Activated T-cell treated with anti-CD3 and anti-CD28 coated beads, Interleukin-2, amount 50 U/mL, for 72 hours (primary cell): Measurements from ENCODE around the gene ZC3HAV1L. TPM values are rescaled to one million over a fixed set of nuclear protein-coding genes. Genes with fewer than 3 reads are reported as not detected.
"Not testable (repeated sequence)": the region's sequence is repeated elsewhere in the genome, so short reads cannot be mapped to it uniquely, and the experiment has no call there.

Source experiments
- ATAC-seq, 2 donors: fragments of 150-1000 bp; cut with Tn5 transposase; replicated peaks in 1 of 2; 2 replicates each; pipeline ENCODE4 v1.10.0; 2021; ENCODE audit warnings: moderate library complexity in 2 of 2, mild to moderate bottlenecking in 1 of 2
- DNase-seq, 2 donors: peaks; one replicate each; pipeline ENCODE4 v3.0.0; 2021 to 2022; ENCODE audit warnings: mixed read lengths in 1 of 2
- H3K27ac Mint-ChIP-seq: one replicate; pipeline ENCODE4 v1.8.0; 2022; ENCODE audit warnings: mild to moderate bottlenecking, moderate library complexity, mixed read lengths
- H3K27me3 Mint-ChIP-seq: one replicate; pipeline ENCODE4 v1.8.0; 2022; ENCODE audit warnings: low read depth, mixed read lengths
- H3K36me3 Mint-ChIP-seq, 2 donors: one replicate each; pipeline ENCODE4 v1.8.0; 2022; ENCODE audit warnings: mixed read lengths in 2 of 2, mild to moderate bottlenecking in 1 of 2; ENCODE audit not compliant: insufficient read depth in 2 of 2
- H3K4me1 Mint-ChIP-seq: one replicate; pipeline ENCODE4 v1.8.0; 2022; ENCODE audit warnings: low read depth, mixed read lengths
- H3K4me3 Mint-ChIP-seq, 2 donors: one replicate each; pipeline ENCODE4 v1.8.0; 2022; ENCODE audit warnings: mild to moderate bottlenecking in 2 of 2, mixed read lengths in 2 of 2, moderate library complexity in 2 of 2
- H3K9me3 Mint-ChIP-seq, 2 donors: one replicate each; pipeline ENCODE4 v1.8.0; 2022; ENCODE audit warnings: mixed read lengths in 2 of 2
- total RNA-seq, 2 donors: library from RNA; stranded (reverse); gene quantifications; one replicate each; pipeline ENCODE4 v1.2.3, GENCODE V29; 2022

The ZC3HAV1L gene
- total RNA-seq, 2 donors from 2014 or later, result 6.3 to 9.8 TPM

GRCh38 chr7:138981332-138982203 is 54.3 kb downstream of the ZC3HAV1L start, which contains the start of gene KIAA1549:
TSS of gene KIAA1549 (minus strand) at chr7:138981389. CDS start at chr7:138981269, 120 bp downstream.
- H3K36me3 Mint-ChIP-seq, result no peaks in the 10 kb centered on the region
- H3K9me3 Mint-ChIP-seq, result no peaks in the 10 kb centered on the region
- H3K27ac Mint-ChIP-seq, result peak within 1 kb of the TSS; percentile 58
- peak within 1 kb of the TSS; percentile 92 to 93 for H3K4me3 Mint-ChIP-seq
- peak; percentile 93 for ATAC-seq
- peaks cover 53% of the 10 kb centered on the region for H3K27me3 Mint-ChIP-seq
- peak; percentile 76 to 80 for DNase-seq
- peaks cover 22% of the 10 kb centered on the region for H3K4me1 Mint-ChIP-seq

GRCh38 chr7:138980563-138981291 is 55.1 kb downstream of the ZC3HAV1L start:
- peak in 1 of 2 donors; percentile 59 for ATAC-seq
- H3K9me3 Mint-ChIP-seq, result no peaks in the 10 kb centered on the region

GRCh38 chr7:138979988-138980562 is 55.8 kb downstream of the ZC3HAV1L start:
- ATAC-seq (no peak), DNase-seq (no peak)
- no peak overlapping the region for H3K27ac Mint-ChIP-seq
- H3K27me3 Mint-ChIP-seq, result peaks cover 56% of the 10 kb centered on the region
- H3K36me3 Mint-ChIP-seq, result no peaks in the 10 kb centered on the region
- H3K4me1 Mint-ChIP-seq, result peaks cover 22% of the 10 kb centered on the region
- no peaks in the 10 kb centered on the region for H3K9me3 Mint-ChIP-seq
- peak overlapping the region; percentile 92 to 93 for H3K4me3 Mint-ChIP-seq

More at GRCh38 chr7:138980563-138981291, 55.1 kb downstream of the ZC3HAV1L start:
- Mint-ChIP-seq H3K4me3 (peak overlapping the region; percentile 92 to 93), H3K4me1 (peaks cover 22% of the 10 kb centered on the region), H3K36me3 (no peaks in the 10 kb centered on the region), H3K27ac (peak overlapping the region; percentile 58), H3K27me3 (peaks cover 53% of the 10 kb centered on the region)
- peak; percentile 8 to 17 for DNase-seq

- peak in 1 of 2 donors; percentile 23 for ATAC-seq
Measured at GRCh38 chr7:138979226-138979979, 56.4 kb downstream of the ZC3HAV1L start.

GRCh38 chr7:138978541-138979184 is 57.2 kb downstream of the ZC3HAV1L start:
- H3K9me3 Mint-ChIP-seq, result no peaks in the 10 kb centered on the region
- H3K27ac Mint-ChIP-seq, result no peak overlapping the region
- H3K4me1 Mint-ChIP-seq, result peaks cover 22% of the 10 kb centered on the region
- H3K4me3 Mint-ChIP-seq, result no peak overlapping the region
- peaks cover 65% of the 10 kb centered on the region for H3K27me3 Mint-ChIP-seq
- DNase-seq (no peak), ATAC-seq (no peak)
- H3K36me3 Mint-ChIP-seq, result no peaks in the 10 kb centered on the region

More at GRCh38 chr7:138979226-138979979, 56.4 kb downstream of the ZC3HAV1L start:
- H3K4me3 Mint-ChIP-seq, result no peak overlapping the region
- no peaks in the 10 kb centered on the region for H3K9me3 Mint-ChIP-seq
- peaks cover 22% of the 10 kb centered on the region for H3K4me1 Mint-ChIP-seq
- H3K27me3 Mint-ChIP-seq, result peaks cover 60% of the 10 kb centered on the region
- DNase-seq, result peak in 1 of 2 donors; percentile 18
- no peak overlapping the region for H3K27ac Mint-ChIP-seq
- H3K36me3 Mint-ChIP-seq, result no peaks in the 10 kb centered on the region

GRCh38 chr7:138976161-138976560 is 59.7 kb downstream of the ZC3HAV1L start:
- not testable (repeated sequence) for H3K4me3 Mint-ChIP-seq, H3K9me3 Mint-ChIP-seq, DNase-seq, H3K27ac Mint-ChIP-seq, ATAC-seq, H3K36me3 Mint-ChIP-seq
- Mint-ChIP-seq H3K4me1 (peaks cover 16% of the 10 kb centered on the region), H3K27me3 (peaks cover 56% of the 10 kb centered on the region)

Other genes starting within 250 kb of the ZC3HAV1L start
- gene TMEM213, start 238.0 kb downstream of the ZC3HAV1L start, total RNA-seq, result under 1 TPM in 1 of 2 donors, not detected in 1; 0.39 TPM
- gene ATP6V0A4, start 237.8 kb downstream of the ZC3HAV1L start, total RNA-seq, result under 1 TPM; 0.38 to 0.74 TPM
- 1 to 10 TPM in 1 of 2 donors, under 1 TPM in 1; 0.93 to 1.7 TPM for gene KIAA1549, start 54.7 kb downstream of the ZC3HAV1L start, total RNA-seq
- gene ZC3HAV1, start 73.7 kb upstream of the ZC3HAV1L start, total RNA-seq, result 100 to 1,000 TPM in 1 of 2 donors, 10 to 100 TPM in 1; 78.1 to 114 TPM
- gene UBN2, start 195.2 kb upstream of the ZC3HAV1L start, total RNA-seq, result 10 to 100 TPM; 15.0 to 18.8 TPM